A673 (cell line): ENCODE results near the gene CCS. TPM values are rescaled to one million over a fixed set of nuclear protein-coding genes. Genes with fewer than 3 reads are reported as not detected.
A peak's percentile ranks its signal among the peaks of the same experiment; 100 is the strongest.
"Not testable (repeated sequence)": the region's sequence is repeated elsewhere in the genome, so short reads cannot be mapped to it uniquely, and the experiment has no call there.

Source experiments
- BruUV-seq: library from RNA; stranded (reverse); fragments of 400-500 nt; replicated peaks from 2 replicates; lab custom pipeline; 2021; lab: Mats Ljungman, UMichigan
- CTCF ChIA-PET: fragments of 300-600 bp; sonication (Branson Sonifier 250); formaldehyde crosslinking; loops from one replicate; lab custom pipeline; 2022; ENCODE audit warnings: antibody characterized with exemption; lab: Charles Lee
- POLR2A ChIA-PET: fragments of 300-600 bp; sonication (Branson Sonifier 250); formaldehyde crosslinking; loops from one replicate; lab custom pipeline; 2022; ENCODE audit warnings: antibody characterized with exemption; ENCODE audit not compliant: low non-redundant PET; lab: Charles Lee
- DNase-seq: peaks from one replicate; pipeline ENCODE4 v3.0.0-alpha.2; 2015; ENCODE audit warnings: low spot score
- H3K27ac ChIP-seq: fragments of 200-600 bp; sonication (generic); 2 replicates; pipeline ENCODE4 v1.5.1; 2016; ENCODE audit warnings: mixed run types, low read depth, mild to moderate bottlenecking, mixed read lengths, antibody characterized with exemption, low read length; ENCODE audit not compliant: poor library complexity, severe bottlenecking
- H3K27me3 ChIP-seq: fragments of 200-600 bp; sonication (generic); replicated peaks from 2 replicates; pipeline ENCODE4 v1.6.1; 2017; ENCODE audit warnings: mixed run types, low read depth, mild to moderate bottlenecking, mixed read lengths, antibody characterized with exemption, low read length; ENCODE audit not compliant: insufficient read depth, poor library complexity
- H3K36me3 ChIP-seq: fragments of 200-600 bp; sonication (generic); 2 replicates; pipeline ENCODE4 v1.6.1; 2016; ENCODE audit warnings: mixed run types, mild to moderate bottlenecking, mixed read lengths, antibody characterized with exemption, low read length; ENCODE audit not compliant: insufficient read depth, poor library complexity, severe bottlenecking
- H3K4me1 ChIP-seq: fragments of 200-600 bp; sonication (generic); 2 replicates; pipeline ENCODE4 v1.6.1; 2017; ENCODE audit warnings: mixed run types, mild to moderate bottlenecking, mixed read lengths, antibody characterized with exemption, low read length; ENCODE audit not compliant: insufficient read depth, poor library complexity, severe bottlenecking
- H3K4me3 ChIP-seq: fragments of 200-600 bp; sonication (generic); 2 replicates; pipeline ENCODE4 v1.5.1; 2016; ENCODE audit warnings: low read depth, mixed run types, mild to moderate bottlenecking, mixed read lengths, low read length; ENCODE audit not compliant: poor library complexity, severe bottlenecking
- H3K9me3 ChIP-seq: fragments of 200-600 bp; sonication (generic); 2 replicates; pipeline ENCODE4 v1.6.1; 2016; ENCODE audit warnings: mixed run types, low read depth, mild to moderate bottlenecking, mixed read lengths, antibody characterized with exemption, low read length; ENCODE audit not compliant: poor library complexity, severe bottlenecking
- CTCF ChIP-seq: fragments of 300-800, 200-600 bp; sonication (generic); conservative IDR thresholded peaks from 2 replicates; pipeline ENCODE4 v1.5.1; 2017; ENCODE audit warnings: low read depth, mild to moderate bottlenecking, antibody characterized with exemption, low read length, moderate library complexity, mixed read lengths
- EZH2 ChIP-seq: fragments of 200-600 bp; sonication (generic); IDR thresholded peaks from 2 replicates; pipeline ENCODE4 v1.6.1; 2017; ENCODE audit warnings: borderline replicate concordance, low read depth, mild to moderate bottlenecking, mixed read lengths, antibody characterized with exemption, low read length; ENCODE audit not compliant: poor library complexity, severe bottlenecking
- intact Hi-C: fragments of 100-400 bp; cut with micrococcal nuclease; formaldehyde crosslinking; loops from one replicate; pipeline ENCODE4 v1.10.0; 2022; ENCODE audit not compliant: unreplicated experiment
- total RNA-seq: library from RNA; stranded (reverse); gene quantifications from 2 replicates; pipeline ENCODE4 v1.2.3, GENCODE V29; 2021

CCS gene
- total RNA-seq, 1 experiment from 2014 or later = 43.8 TPM

GRCh38 chr11:66579017-66579606 is 13.9 kb upstream of the CCS start:
- H3K36me3 ChIP-seq = no peaks in the 10 kb centered on the region
- intact Hi-C loops = loop anchor here (1.0 kb wide), 1 partner anchor 99 kb away; no protein-coding TSS in a partner anchor
- TF ChIP-seq CTCF (peak; percentile 93), EZH2 (no peak)
- POLR2A ChIA-PET = no interaction called here
- no peak overlapping the region for H3K4me3 ChIP-seq
- no peaks in the 10 kb centered on the region for H3K9me3 ChIP-seq
- CTCF ChIA-PET = interaction anchor here (2.5 kb wide), 1 partner anchor 99 kb away, joined by 9 read pairs; no protein-coding TSS in a partner anchor
- H3K27me3 ChIP-seq = no peaks in the 10 kb centered on the region
- DNase-seq = peak; percentile 84
- no peaks in the 10 kb centered on the region for H3K4me1 ChIP-seq
- no peak overlapping the region for H3K27ac ChIP-seq
- BruUV-seq = no TSS peak

DNA sequence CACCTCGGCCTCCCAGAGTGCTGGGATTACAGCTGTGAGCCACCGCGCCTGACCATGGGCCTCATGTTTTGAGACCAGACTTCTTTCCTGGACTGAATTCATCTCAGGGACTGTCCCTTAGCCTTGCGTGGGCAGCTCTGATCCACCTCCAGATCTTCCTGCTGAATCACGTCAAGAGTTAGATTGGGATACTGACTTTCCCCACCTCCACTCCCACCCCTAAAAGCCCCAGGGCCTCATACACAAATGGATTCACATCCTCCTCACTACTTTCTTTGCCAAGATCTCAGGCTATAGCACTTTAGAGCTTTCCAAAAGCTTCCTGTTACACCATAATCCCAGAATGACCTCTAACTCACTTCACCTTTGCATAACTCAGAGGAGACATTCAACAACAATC is 12.2 kb upstream of the CCS start:
- no peaks in the 10 kb centered on the region for H3K36me3 ChIP-seq
- no peaks in the 10 kb centered on the region for H3K9me3 ChIP-seq
- no peaks in the 10 kb centered on the region for H3K4me1 ChIP-seq
- no peak overlapping the region for H3K4me3 ChIP-seq
- H3K27ac ChIP-seq = no peak overlapping the region
- BruUV-seq = no TSS peak
- no peaks in the 10 kb centered on the region for H3K27me3 ChIP-seq
- CTCF ChIA-PET = interaction anchor here (0.5 to 2.5 kb wide), 3 partner anchors 8 to 253 kb away, joined by 3 to 9 read pairs (median 3); no protein-coding TSS in a partner anchor
- POLR2A ChIA-PET = no interaction called here
- DNase-seq = no peak
- intact Hi-C loops = no loop called here
- TF ChIP-seq CTCF = no peak
- no peak for TF ChIP-seq EZH2

DNA sequence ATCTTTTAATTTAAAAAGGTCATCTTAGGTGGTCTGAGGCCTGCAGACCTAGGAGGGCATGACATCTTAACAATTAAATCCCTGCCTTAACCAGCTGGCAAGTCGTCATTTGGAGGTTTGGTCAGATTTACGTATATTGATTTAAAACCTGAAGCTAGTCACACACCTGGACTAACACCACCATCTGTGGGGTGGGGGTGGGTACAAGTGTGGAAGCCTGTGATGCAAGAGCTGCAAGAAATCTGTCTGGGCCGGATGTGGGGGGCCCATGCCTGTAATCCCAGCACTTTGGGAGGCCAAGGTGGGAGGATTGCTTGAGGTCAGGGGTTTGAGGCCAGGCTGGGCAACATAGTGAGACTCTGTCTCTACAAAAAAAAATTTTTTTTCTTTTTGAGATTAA is 11.7 kb upstream of the CCS start:
- CTCF ChIA-PET = interaction anchor here (0.5 to 2.5 kb wide), 3 partner anchors 8 to 252 kb away, joined by 3 to 9 read pairs (median 3); no protein-coding TSS in a partner anchor
- Histone ChIP-seq H3K27me3 (no peaks in the 10 kb centered on the region), H3K27ac (no peak overlapping the region), H3K4me1 (no peaks in the 10 kb centered on the region), H3K4me3 (no peak overlapping the region), H3K9me3 (no peaks in the 10 kb centered on the region), H3K36me3 (no peaks in the 10 kb centered on the region)
- POLR2A ChIA-PET = no interaction called here
- DNase-seq = no peak
- TF ChIP-seq EZH2 = no peak
- BruUV-seq = no TSS peak
- intact Hi-C loops = no loop called here

GRCh38 chr11:66582565-66583147 is 10.3 kb upstream of the CCS start:
- H3K27me3 ChIP-seq, intact Hi-C loops, DNase-seq, H3K27ac ChIP-seq, H3K4me1 ChIP-seq, H3K4me3 ChIP-seq, CTCF ChIA-PET, H3K9me3 ChIP-seq, POLR2A ChIA-PET, BruUV-seq, H3K36me3 ChIP-seq: not testable (repeated sequence)

DNA sequence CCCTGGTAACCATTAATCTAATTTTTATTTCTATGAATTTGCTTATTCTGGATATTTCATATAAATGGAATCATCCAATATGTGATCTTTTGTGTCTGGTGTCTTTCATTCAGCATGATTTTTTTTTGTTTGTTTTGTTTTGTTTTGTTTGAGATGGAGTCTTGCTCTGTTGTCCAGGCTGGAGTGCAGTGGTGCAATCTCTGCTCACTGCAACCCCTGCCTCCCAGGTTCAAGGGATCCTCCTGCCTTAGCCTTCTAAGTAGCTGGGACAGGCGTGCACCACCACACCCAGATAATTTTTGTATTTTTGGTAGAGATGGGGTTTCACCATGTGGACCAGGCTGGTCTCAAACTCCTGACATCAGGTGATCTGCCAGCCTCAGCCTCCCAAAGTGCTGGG is 7.5 kb upstream of the CCS start:
- H3K27ac ChIP-seq, H3K27me3 ChIP-seq, DNase-seq, POLR2A ChIA-PET, H3K36me3 ChIP-seq, intact Hi-C loops, H3K4me3 ChIP-seq, CTCF ChIA-PET, H3K4me1 ChIP-seq, BruUV-seq, H3K9me3 ChIP-seq: not testable (repeated sequence)
